Measurements from ENCODE around the gene C6orf89.

The C6orf89 gene

GRCh38 chr6:36934901-36935300, 49.1 kb downstream of the C6orf89 start:
- no peaks in the 10 kb centered on the region for H3K9me2 ChIP-seq (replicated peaks; ENCODE audit: low read depth, low read length)
- H3F3A ChIP-seq (ENCODE audit: low read depth), result no peaks in the 10 kb centered on the region

GRCh38 chr6:36936824-36937223, 51.1 kb downstream of the C6orf89 start:
- Histone ChIP-seq H3K9me3 (ENCODE audit: insufficient read depth, low read depth, low read length) (no peaks in the 10 kb centered on the region), H2AFZ (ENCODE audit: low read length) (no peak overlapping the region), H4K20me1 (ENCODE audit: insufficient read depth, low read length, poor library complexity, severe bottlenecking) (no peaks in the 10 kb centered on the region), H3K79me2 (ENCODE audit: insufficient read depth, low read length) (no peaks in the 10 kb centered on the region), H3K36me3 (ENCODE audit: insufficient read depth, low read length) (no peaks in the 10 kb centered on the region), H3F3A (ENCODE audit: low read depth) (no peaks in the 10 kb centered on the region), H3K4me3 (ENCODE audit: low read length, poor library complexity, severe bottlenecking) (no peak overlapping the region), H3K9me2 (replicated peaks; ENCODE audit: low read depth, low read length) (no peaks in the 10 kb centered on the region), H3K27me3 (ENCODE audit: insufficient read depth, low read length, poor library complexity, severe bottlenecking) (no peaks in the 10 kb centered on the region), H3K4me1 (ENCODE audit: insufficient read depth, low read length, poor library complexity, severe bottlenecking) (no peaks in the 10 kb centered on the region), H3K4me2 (ENCODE audit: low read depth, low read length, poor library complexity, severe bottlenecking) (no peak overlapping the region), H3K9ac (ENCODE audit: low read depth, low read length, poor library complexity, severe bottlenecking) (no peak overlapping the region)
- TF ChIP-seq EZH2phosphoT487 (IDR thresholded peaks at IDR 0.05; ENCODE audit: borderline replicate concordance), result no peak
- TF ChIP-seq CTCF (conservative IDR thresholded peaks at IDR 0.05; ENCODE audit: low read length), result no peak

More at GRCh38 chr6:36934901-36935300, 49.1 kb downstream of the C6orf89 start:
- Histone ChIP-seq H2AFZ (ENCODE audit: low read length) (no peak overlapping the region), H4K20me1 (ENCODE audit: insufficient read depth, low read length, poor library complexity, severe bottlenecking) (no peaks in the 10 kb centered on the region), H3K4me2 (ENCODE audit: low read depth, low read length, poor library complexity, severe bottlenecking) (no peak overlapping the region), H3K9me3 (ENCODE audit: insufficient read depth, low read depth, low read length) (no peaks in the 10 kb centered on the region), H3K79me2 (ENCODE audit: insufficient read depth, low read length) (no peaks in the 10 kb centered on the region), H3K9ac (ENCODE audit: low read depth, low read length, poor library complexity, severe bottlenecking) (no peak overlapping the region), H3K4me3 (ENCODE audit: low read length, poor library complexity, severe bottlenecking) (no peak overlapping the region), H3K4me1 (ENCODE audit: insufficient read depth, low read length, poor library complexity, severe bottlenecking) (no peaks in the 10 kb centered on the region), H3K36me3 (ENCODE audit: insufficient read depth, low read length) (no peaks in the 10 kb centered on the region), H3K27me3 (ENCODE audit: insufficient read depth, low read length, poor library complexity, severe bottlenecking) (no peaks in the 10 kb centered on the region)
- TF ChIP-seq CTCF (conservative IDR thresholded peaks at IDR 0.05; ENCODE audit: low read length), result no peak
- no peak for TF ChIP-seq EZH2phosphoT487 (IDR thresholded peaks at IDR 0.05; ENCODE audit: borderline replicate concordance)

- H4K20me1 ChIP-seq (ENCODE audit: insufficient read depth, low read length, poor library complexity, severe bottlenecking), result no peaks in the 10 kb centered on the region
- no peaks in the 10 kb centered on the region for H3K4me1 ChIP-seq (ENCODE audit: insufficient read depth, low read length, poor library complexity, severe bottlenecking)
Observed at GRCh38 chr6:36937896-36938295, 52.1 kb downstream of the C6orf89 start.

More at GRCh38 chr6:36937896-36938295, 52.1 kb downstream of the C6orf89 start:
- Histone ChIP-seq H2AFZ (ENCODE audit: low read length) (no peak overlapping the region), H3K79me2 (ENCODE audit: insufficient read depth, low read length) (no peaks in the 10 kb centered on the region), H3K4me2 (ENCODE audit: low read depth, low read length, poor library complexity, severe bottlenecking) (no peak overlapping the region), H3K9me2 (replicated peaks; ENCODE audit: low read depth, low read length) (no peaks in the 10 kb centered on the region), H3K9me3 (ENCODE audit: insufficient read depth, low read depth, low read length) (no peaks in the 10 kb centered on the region), H3K27me3 (ENCODE audit: insufficient read depth, low read length, poor library complexity, severe bottlenecking) (no peaks in the 10 kb centered on the region), H3K4me3 (ENCODE audit: low read length, poor library complexity, severe bottlenecking) (no peak overlapping the region), H3K36me3 (ENCODE audit: insufficient read depth, low read length) (no peaks in the 10 kb centered on the region), H3F3A (ENCODE audit: low read depth) (no peaks in the 10 kb centered on the region), H3K9ac (ENCODE audit: low read depth, low read length, poor library complexity, severe bottlenecking) (no peak overlapping the region)
- TF ChIP-seq CTCF (conservative IDR thresholded peaks at IDR 0.05; ENCODE audit: low read length) (no peak), EZH2phosphoT487 (IDR thresholded peaks at IDR 0.05; ENCODE audit: borderline replicate concordance) (no peak)

All from Loucy (cell line).